Epithelial cell of esophagus (primary cell): Measurements from ENCODE around the gene MEGF11.

Source experiments
- DNase-seq: peaks from one replicate; pipeline ENCODE4 v3.0.0; 2010; ENCODE audit warnings: low read depth
- H3K4me3 ChIP-seq: 2 replicates; pipeline ENCODE4 v1.5.1; 2011; ENCODE audit warnings: mild to moderate bottlenecking, low read length, control low read depth
- CTCF ChIP-seq: IDR thresholded peaks from 2 replicates; pipeline ENCODE4 v1.5.1; 2011; ENCODE audit warnings: low read depth, mild to moderate bottlenecking, low read length, control low read depth, inconsistent platforms; ENCODE audit not compliant: insufficient read depth; ENCODE audit errors: missing control alignments

MEGF11 gene

DNA sequence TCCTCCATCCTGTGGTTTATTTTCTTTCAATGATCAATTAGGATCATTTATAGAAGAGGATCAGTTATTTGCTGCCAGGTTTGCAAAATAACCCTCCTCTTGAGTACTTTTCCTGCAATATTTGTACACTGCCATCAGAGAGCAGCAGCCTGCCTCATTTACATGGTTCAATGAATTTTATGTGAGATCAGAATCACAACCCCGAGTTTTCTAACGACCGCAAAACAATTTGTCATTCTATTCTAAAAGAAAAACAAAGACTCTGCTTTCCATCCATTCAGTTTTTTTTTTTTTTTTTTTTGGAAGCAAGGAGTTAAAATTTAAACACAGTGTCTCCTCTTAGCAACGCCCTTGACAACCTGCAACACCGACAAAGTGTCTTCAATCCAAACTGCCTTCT, 237.4 kb downstream of the MEGF11 start:
- no peak overlapping the region for H3K4me3 ChIP-seq
- TF ChIP-seq CTCF = no peak
- DNase-seq = no peak

- TF ChIP-seq CTCF = no peak
- H3K4me3 ChIP-seq = no peak overlapping the region
- DNase-seq = peak; percentile 20
Measured at GRCh38 chr15:66014635-66015182, 238.8 kb downstream of the MEGF11 start.

DNA sequence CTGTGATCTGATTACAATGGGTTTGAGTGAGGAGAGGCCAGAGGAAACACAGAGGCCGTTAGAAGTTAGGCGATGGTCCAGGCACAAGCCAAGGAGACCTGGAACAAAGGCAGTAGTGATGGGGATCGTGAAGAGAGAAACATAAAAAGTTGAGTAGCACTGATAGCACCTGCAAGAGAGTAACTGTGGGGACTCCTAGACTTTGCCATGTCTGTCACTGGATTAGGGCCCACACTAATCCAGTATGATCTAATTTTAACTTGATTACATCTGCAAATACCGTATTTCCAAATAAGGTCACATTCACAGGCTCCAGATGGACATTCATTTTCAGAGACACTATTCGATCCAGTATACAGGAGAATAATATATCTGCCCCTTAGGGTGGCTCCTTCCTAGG, 239.5 kb downstream of the MEGF11 start:
- no peak for TF ChIP-seq CTCF
- no peak overlapping the region for H3K4me3 ChIP-seq
- DNase-seq = no peak

DNA sequence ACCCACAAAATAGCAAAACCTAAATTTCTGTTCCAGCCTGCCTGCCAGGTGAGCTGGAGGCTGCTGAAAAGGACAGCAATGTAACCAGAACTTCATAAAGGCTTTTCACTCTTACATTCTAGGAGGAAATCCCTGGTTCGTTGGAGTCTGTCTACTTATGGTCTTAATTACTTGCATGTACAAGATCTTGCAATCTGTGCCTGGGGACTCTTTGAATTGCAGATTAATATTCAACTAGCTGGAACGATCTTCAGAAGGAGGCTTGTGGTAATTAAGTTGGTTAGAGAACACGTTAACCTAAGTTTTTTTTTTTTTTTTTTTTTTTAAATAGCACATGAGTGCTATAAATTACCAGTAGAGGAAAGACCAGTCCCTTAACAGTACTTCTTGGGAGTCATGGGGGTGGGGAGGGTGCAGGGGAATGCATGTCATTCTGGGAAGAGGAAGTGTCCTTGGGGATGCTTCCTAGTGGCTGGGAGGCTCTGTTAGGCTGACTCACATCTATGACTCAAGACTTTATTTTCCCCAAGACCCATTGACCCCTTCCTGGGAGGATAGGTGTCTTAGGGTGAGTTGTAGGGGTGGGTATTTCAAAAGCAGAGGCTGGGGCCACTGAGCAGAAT, 244.5 kb downstream of the MEGF11 start:
- TF ChIP-seq CTCF = no peak
- peak; percentile 64 for DNase-seq
- no peak overlapping the region for H3K4me3 ChIP-seq

GRCh38 chr15:66007663-66008262, 245.8 kb downstream of the MEGF11 start:
- no peak overlapping the region for H3K4me3 ChIP-seq
- no peak for DNase-seq
- TF ChIP-seq CTCF = no peak

DNA sequence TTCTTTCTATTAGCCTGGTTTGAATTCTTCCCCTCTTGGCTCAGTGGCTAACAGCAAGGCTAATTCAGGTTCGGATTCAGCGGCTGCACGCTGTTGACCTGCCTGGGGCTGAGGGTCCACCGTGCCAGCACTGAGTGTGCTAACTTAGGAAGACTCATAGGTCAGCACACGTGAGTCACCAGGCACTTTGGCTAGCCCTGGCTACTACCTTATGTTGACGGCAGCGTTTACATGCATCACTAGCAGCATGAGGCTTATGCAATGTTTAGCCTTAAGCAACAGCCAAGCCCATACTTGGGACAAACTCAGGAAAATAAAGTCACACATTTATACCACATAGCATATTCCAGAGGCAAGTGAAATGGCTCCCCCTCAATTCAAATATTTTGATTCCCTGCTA, 246.6 kb downstream of the MEGF11 start:
- peak; percentile 79 for DNase-seq
- no peak for TF ChIP-seq CTCF
- no peak overlapping the region for H3K4me3 ChIP-seq
